ENCODE results near the gene SPG7. TPM values are rescaled to one million over a fixed set of nuclear protein-coding genes. Genes with fewer than 3 reads are reported as not detected.

SPG7 gene
- total RNA-seq, 1 donor from 2014 or later, result 166 TPM

GRCh38 chr16:89512453-89512852 is 4.2 kb downstream of the SPG7 start:
- no peak for TF ChIP-seq CTCF (IDR thresholded peaks at IDR 0.05; ENCODE audit: partially characterized antibody, unreplicated experiment)
- Mint-ChIP-seq H3K4me3 (ENCODE audit: unreplicated experiment) (no peak overlapping the region), H3K4me1 (ENCODE audit: low read depth, unreplicated experiment) (no peaks in the 10 kb centered on the region), H3K9me3 (ENCODE audit: unreplicated experiment) (peaks cover 3% of the 10 kb centered on the region), H3K27ac (ENCODE audit: unreplicated experiment) (no peak overlapping the region), H3K27me3 (ENCODE audit: unreplicated experiment) (peaks cover 5% of the 10 kb centered on the region), H3K36me3 (ENCODE audit: unreplicated experiment) (peaks cover 3% of the 10 kb centered on the region)
- DNase-seq, result no peak

DNA sequence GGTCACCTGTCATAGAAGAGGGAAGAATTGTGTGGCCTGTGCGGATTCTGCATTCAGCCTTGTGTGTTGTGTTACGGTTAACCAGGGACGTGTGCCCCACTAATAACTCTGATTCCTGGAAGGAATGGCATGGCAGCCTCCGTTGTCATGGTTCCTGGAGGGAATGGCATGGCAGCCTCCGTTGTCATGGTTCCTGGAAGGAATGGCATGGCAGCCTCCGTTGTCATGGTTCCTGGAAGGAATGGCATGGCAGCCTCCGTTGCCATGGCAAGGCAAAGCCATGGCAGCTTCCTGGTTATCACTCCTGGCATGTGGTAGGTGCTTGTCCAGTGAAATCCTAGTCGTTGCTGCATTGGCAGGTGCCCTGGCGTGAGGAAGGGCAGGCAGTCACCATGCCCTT is 8.9 kb downstream of the SPG7 start:
- H3K4me1 Mint-ChIP-seq (ENCODE audit: low read depth, unreplicated experiment), result no peaks in the 10 kb centered on the region
- H3K9me3 Mint-ChIP-seq (ENCODE audit: unreplicated experiment), result peaks cover 1% of the 10 kb centered on the region
- no peak for DNase-seq
- peaks cover 13% of the 10 kb centered on the region for H3K36me3 Mint-ChIP-seq (ENCODE audit: unreplicated experiment)
- H3K27ac Mint-ChIP-seq (ENCODE audit: unreplicated experiment), result no peak overlapping the region
- no peak for TF ChIP-seq CTCF (IDR thresholded peaks at IDR 0.05; ENCODE audit: partially characterized antibody, unreplicated experiment)
- peaks cover 6% of the 10 kb centered on the region for H3K27me3 Mint-ChIP-seq (ENCODE audit: unreplicated experiment)
- H3K4me3 Mint-ChIP-seq (ENCODE audit: unreplicated experiment), result no peak overlapping the region

GRCh38 chr16:89519881-89520280 is 11.7 kb downstream of the SPG7 start:
- Mint-ChIP-seq H3K36me3 (ENCODE audit: unreplicated experiment) (peaks cover 17% of the 10 kb centered on the region), H3K27ac (ENCODE audit: unreplicated experiment) (no peak overlapping the region)

DNA sequence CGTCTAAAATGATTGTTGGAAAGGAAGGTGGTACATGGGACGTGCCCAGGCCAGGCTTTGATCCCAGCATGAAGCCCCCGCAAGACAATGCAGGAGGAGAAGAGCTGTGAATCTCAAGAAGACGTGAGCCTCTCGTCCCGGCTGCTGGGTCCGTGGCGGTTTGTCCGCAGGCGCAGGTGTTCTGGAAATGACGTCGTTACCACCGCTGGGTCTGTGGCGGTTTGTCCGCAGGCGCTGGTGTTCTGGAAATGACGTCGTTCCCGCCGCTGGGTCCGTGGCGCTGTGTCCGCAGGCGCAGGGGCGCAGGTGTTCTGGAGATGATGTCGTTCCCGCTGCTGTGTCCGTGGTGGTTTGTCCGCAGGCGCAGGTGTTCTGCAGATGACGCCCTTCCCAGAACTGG is 14.1 kb downstream of the SPG7 start:
- no peak for DNase-seq
- peaks cover 10% of the 10 kb centered on the region for H3K27me3 Mint-ChIP-seq (ENCODE audit: unreplicated experiment)
- no peak overlapping the region for H3K4me3 Mint-ChIP-seq (ENCODE audit: unreplicated experiment)
- peaks cover 14% of the 10 kb centered on the region for H3K36me3 Mint-ChIP-seq (ENCODE audit: unreplicated experiment)
- no peaks in the 10 kb centered on the region for H3K4me1 Mint-ChIP-seq (ENCODE audit: low read depth, unreplicated experiment)
- no peak for TF ChIP-seq CTCF (IDR thresholded peaks at IDR 0.05; ENCODE audit: partially characterized antibody, unreplicated experiment)
- no peak overlapping the region for H3K27ac Mint-ChIP-seq (ENCODE audit: unreplicated experiment)
- peaks cover 5% of the 10 kb centered on the region for H3K9me3 Mint-ChIP-seq (ENCODE audit: unreplicated experiment)

More at GRCh38 chr16:89519881-89520280, 11.7 kb downstream of the SPG7 start:
- Mint-ChIP-seq H3K4me1 (ENCODE audit: low read depth, unreplicated experiment) (no peaks in the 10 kb centered on the region), H3K9me3 (ENCODE audit: unreplicated experiment) (peaks cover 5% of the 10 kb centered on the region), H3K4me3 (ENCODE audit: unreplicated experiment) (no peak overlapping the region), H3K27me3 (ENCODE audit: unreplicated experiment) (peaks cover 10% of the 10 kb centered on the region)
- no peak for DNase-seq
- no peak for TF ChIP-seq CTCF (IDR thresholded peaks at IDR 0.05; ENCODE audit: partially characterized antibody, unreplicated experiment)

DNA sequence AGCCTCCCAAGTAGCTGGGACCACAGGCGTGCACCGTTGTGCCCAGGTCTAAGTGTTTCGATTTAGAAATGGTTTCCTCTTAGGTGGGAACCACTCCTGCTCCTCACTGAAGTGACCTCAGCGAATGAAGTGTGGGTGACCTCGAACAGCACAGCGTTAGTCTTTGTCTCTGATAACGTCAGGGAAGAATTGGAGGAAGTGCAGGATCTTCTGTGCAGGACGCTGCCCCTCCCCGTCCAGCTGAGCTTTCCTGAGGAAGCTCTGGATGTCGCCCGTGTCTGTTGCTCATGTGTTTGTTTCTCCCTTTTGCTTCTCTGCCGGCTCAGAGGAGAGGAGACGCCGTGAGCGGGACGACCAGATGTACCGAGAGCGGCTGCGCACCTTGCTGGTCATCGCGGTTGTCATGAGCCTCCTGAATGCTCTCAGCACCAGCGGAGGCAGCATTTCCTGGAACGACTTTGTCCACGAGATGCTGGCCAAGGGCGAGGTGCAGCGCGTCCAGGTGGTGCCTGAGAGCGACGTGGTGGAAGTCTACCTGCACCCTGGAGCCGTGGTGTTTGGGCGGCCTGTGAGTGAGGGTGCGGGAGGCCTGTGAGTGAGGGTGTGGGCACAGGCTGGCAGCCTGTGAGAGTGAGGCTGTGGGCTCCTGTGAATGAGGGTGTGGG is 15.6 kb downstream of the SPG7 start:
- no peak for TF ChIP-seq CTCF (IDR thresholded peaks at IDR 0.05; ENCODE audit: partially characterized antibody, unreplicated experiment)
- Mint-ChIP-seq H3K27ac (ENCODE audit: unreplicated experiment) (no peak overlapping the region), H3K4me1 (ENCODE audit: low read depth, unreplicated experiment) (no peaks in the 10 kb centered on the region), H3K27me3 (ENCODE audit: unreplicated experiment) (peaks cover 10% of the 10 kb centered on the region), H3K4me3 (ENCODE audit: unreplicated experiment) (no peak overlapping the region), H3K9me3 (ENCODE audit: unreplicated experiment) (peaks cover 4% of the 10 kb centered on the region), H3K36me3 (ENCODE audit: unreplicated experiment) (peaks cover 8% of the 10 kb centered on the region)
- DNase-seq, result no peak
